Measurements from ENCODE around the gene STXBP4.
"Not testable (repeated sequence)": the region's sequence is repeated elsewhere in the genome, so short reads cannot be mapped to it uniquely, and the experiment has no call there.

The STXBP4 gene

DNA sequence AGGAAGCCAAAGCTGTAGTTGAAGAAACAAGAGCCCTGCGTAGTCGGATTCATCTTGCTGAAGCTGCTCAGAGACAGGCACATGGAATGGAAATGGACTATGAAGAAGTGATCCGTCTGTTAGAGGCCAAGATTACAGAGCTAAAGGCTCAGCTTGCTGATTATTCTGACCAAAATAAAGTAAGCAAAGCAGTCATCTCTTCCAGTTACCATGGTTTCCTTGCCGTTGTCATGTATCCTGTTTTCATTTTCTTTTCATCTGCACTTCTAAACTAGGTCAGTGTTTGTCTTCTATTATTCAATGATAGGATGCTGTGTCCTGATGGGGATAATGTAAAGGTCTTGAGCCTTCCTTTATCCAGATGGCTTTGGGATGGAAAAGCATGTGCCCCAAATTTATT lies 104.3 kb downstream of the STXBP4 start:
- Histone ChIP-seq H3K9ac (no peak overlapping the region), H2AFZ (ENCODE audit: low read depth) (no peak overlapping the region), H3K4me2 (no peak overlapping the region), H3K4me3 (IDR thresholded peaks at IDR 0.05; ENCODE audit: insufficient read depth, low read depth, low read length) (no peak overlapping the region), H3K27me3 (ENCODE audit: insufficient read depth, low read depth) (no peaks in the 10 kb centered on the region), H4K20me1 (ENCODE audit: insufficient read depth) (no peaks in the 10 kb centered on the region), H3K4me1 (ENCODE audit: low read depth, poor library complexity, severe bottlenecking) (peaks cover 11% of the 10 kb centered on the region), H3K27ac (no peak overlapping the region), H3K36me3 (ENCODE audit: insufficient read depth) (no peaks in the 10 kb centered on the region), H3K79me2 (ENCODE audit: insufficient read depth, low read depth) (no peaks in the 10 kb centered on the region)
- TF ChIP-seq, protein P1, sequence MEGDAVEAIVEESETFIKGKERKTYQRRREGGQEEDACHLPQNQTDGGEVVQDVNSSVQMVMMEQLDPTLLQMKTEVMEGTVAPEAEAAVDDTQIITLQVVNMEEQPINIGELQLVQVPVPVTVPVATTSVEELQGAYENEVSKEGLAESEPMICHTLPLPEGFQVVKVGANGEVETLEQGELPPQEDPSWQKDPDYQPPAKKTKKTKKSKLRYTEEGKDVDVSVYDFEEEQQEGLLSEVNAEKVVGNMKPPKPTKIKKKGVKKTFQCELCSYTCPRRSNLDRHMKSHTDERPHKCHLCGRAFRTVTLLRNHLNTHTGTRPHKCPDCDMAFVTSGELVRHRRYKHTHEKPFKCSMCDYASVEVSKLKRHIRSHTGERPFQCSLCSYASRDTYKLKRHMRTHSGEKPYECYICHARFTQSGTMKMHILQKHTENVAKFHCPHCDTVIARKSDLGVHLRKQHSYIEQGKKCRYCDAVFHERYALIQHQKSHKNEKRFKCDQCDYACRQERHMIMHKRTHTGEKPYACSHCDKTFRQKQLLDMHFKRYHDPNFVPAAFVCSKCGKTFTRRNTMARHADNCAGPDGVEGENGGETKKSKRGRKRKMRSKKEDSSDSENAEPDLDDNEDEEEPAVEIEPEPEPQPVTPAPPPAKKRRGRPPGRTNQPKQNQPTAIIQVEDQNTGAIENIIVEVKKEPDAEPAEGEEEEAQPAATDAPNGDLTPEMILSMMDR (conservative IDR thresholded peaks at IDR 0.05; ENCODE audit: low read depth, low read length) = no peak

- not testable (repeated sequence) for H3K36me3 ChIP-seq (ENCODE audit: insufficient read depth); H3K4me2 ChIP-seq; H4K20me1 ChIP-seq (ENCODE audit: insufficient read depth); H3K27ac ChIP-seq; H3K79me2 ChIP-seq (ENCODE audit: insufficient read depth, low read depth); H2AFZ ChIP-seq (ENCODE audit: low read depth); H3K4me3 ChIP-seq (IDR thresholded peaks at IDR 0.05; ENCODE audit: insufficient read depth, low read depth, low read length); H3K9ac ChIP-seq; H3K27me3 ChIP-seq (ENCODE audit: insufficient read depth, low read depth)
- peaks cover 11% of the 10 kb centered on the region for H3K4me1 ChIP-seq (ENCODE audit: low read depth, poor library complexity, severe bottlenecking)
Measured at GRCh38 chr17:55073467-55073866, 104.9 kb downstream of the STXBP4 start.

- Histone ChIP-seq H3K27ac (no peak overlapping the region), H3K4me3 (IDR thresholded peaks at IDR 0.05; ENCODE audit: insufficient read depth, low read depth, low read length) (no peak overlapping the region), H3K9ac (no peak overlapping the region), H3K27me3 (ENCODE audit: insufficient read depth, low read depth) (no peaks in the 10 kb centered on the region), H2AFZ (ENCODE audit: low read depth) (no peak overlapping the region), H3K79me2 (ENCODE audit: insufficient read depth, low read depth) (no peaks in the 10 kb centered on the region), H3K4me2 (no peak overlapping the region), H3K4me1 (ENCODE audit: low read depth, poor library complexity, severe bottlenecking) (peaks cover 4% of the 10 kb centered on the region), H4K20me1 (ENCODE audit: insufficient read depth) (no peaks in the 10 kb centered on the region), H3K36me3 (ENCODE audit: insufficient read depth) (no peaks in the 10 kb centered on the region)
- TF ChIP-seq, protein P1 (conservative IDR thresholded peaks at IDR 0.05; ENCODE audit: low read depth, low read length) = no peak
Measured at GRCh38 chr17:55081559-55081958, 113.0 kb downstream of the STXBP4 start.

GRCh38 chr17:55086635-55087058 lies 118.1 kb downstream of the STXBP4 start:
- no peak overlapping the region for H2AFZ ChIP-seq (ENCODE audit: low read depth)
- H4K20me1 ChIP-seq (ENCODE audit: insufficient read depth) = no peaks in the 10 kb centered on the region
- no peak overlapping the region for H3K9ac ChIP-seq
- TF ChIP-seq, protein P1 (conservative IDR thresholded peaks at IDR 0.05; ENCODE audit: low read depth, low read length) = no peak
- no peak overlapping the region for H3K27ac ChIP-seq
- H3K27me3 ChIP-seq (ENCODE audit: insufficient read depth, low read depth) = no peaks in the 10 kb centered on the region
- peak overlapping the region; percentile 7; the same call in 1 of the 2 replicates for H3K4me2 ChIP-seq
- H3K4me3 ChIP-seq (IDR thresholded peaks at IDR 0.05; ENCODE audit: insufficient read depth, low read depth, low read length) = no peak overlapping the region
- no peaks in the 10 kb centered on the region for H3K36me3 ChIP-seq (ENCODE audit: insufficient read depth)
- peaks cover 41% of the 10 kb centered on the region for H3K4me1 ChIP-seq (ENCODE audit: low read depth, poor library complexity, severe bottlenecking)
- no peaks in the 10 kb centered on the region for H3K79me2 ChIP-seq (ENCODE audit: insufficient read depth, low read depth)

GRCh38 chr17:55089256-55089655 lies 120.7 kb downstream of the STXBP4 start:
- TF ChIP-seq, protein P1 (conservative IDR thresholded peaks at IDR 0.05; ENCODE audit: low read depth, low read length) = no peak
- 0 out of 2 replicates have a peak overlapping the region, but pooled peaks have one; percentile 35 for H3K9ac ChIP-seq
- H2AFZ ChIP-seq (ENCODE audit: low read depth) = 0 out of 2 replicates have a peak overlapping the region, but pooled peaks have one; percentile 69
- peaks cover 65% of the 10 kb centered on the region for H3K4me1 ChIP-seq (ENCODE audit: low read depth, poor library complexity, severe bottlenecking)
- no peaks in the 10 kb centered on the region for H3K79me2 ChIP-seq (ENCODE audit: insufficient read depth, low read depth)
- no peaks in the 10 kb centered on the region for H3K27me3 ChIP-seq (ENCODE audit: insufficient read depth, low read depth)
- H4K20me1 ChIP-seq (ENCODE audit: insufficient read depth) = no peaks in the 10 kb centered on the region
- no peak overlapping the region for H3K4me3 ChIP-seq (IDR thresholded peaks at IDR 0.05; ENCODE audit: insufficient read depth, low read depth, low read length)
- H3K36me3 ChIP-seq (ENCODE audit: insufficient read depth) = no peaks in the 10 kb centered on the region
- peak overlapping the region; percentile 65 for H3K4me2 ChIP-seq
- H3K27ac ChIP-seq = peak overlapping the region; percentile 75

All from KMS-11 (cell line).